H1 (cell line): ENCODE data around the gene COL4A3.

Experiments used
- BACH1 ChIP-seq: IDR thresholded peaks from 2 replicates; pipeline ENCODE4 v1.6.1; 2012; ENCODE audit warnings: low read length, improper control_type of control experiment
- EP300 ChIP-seq, 2 experiments: IDR thresholded peaks; 1 replicate in 1 of 2; 2 replicates in 1 of 2; pipeline ENCODE4 v1.6.1; 2011 to 2012; ENCODE audit warnings: low read depth in 2 of 2, low read length in 2 of 2, mild to moderate bottlenecking in 2 of 2, borderline replicate concordance in 1 of 2, inconsistent platforms in 1 of 2, moderate library complexity in 1 of 2
- MAFK ChIP-seq: IDR thresholded peaks from 2 replicates; pipeline ENCODE4 v1.6.1; 2012; ENCODE audit warnings: low read depth, mild to moderate bottlenecking, improper control_type of control experiment, low read length
- POLR2A ChIP-seq, 2 experiments: IDR thresholded peaks; 1 replicate in 1 of 2; 2 replicates in 1 of 2; pipeline ENCODE4 v1.6.1; 2011; ENCODE audit warnings: low read depth in 2 of 2, low read length in 2 of 2, mild to moderate bottlenecking in 2 of 2; ENCODE audit errors: control extremely low read depth in 1 of 2
- POLR2AphosphoS5 ChIP-seq: IDR thresholded peaks from 2 replicates; pipeline ENCODE4 v1.6.1; 2011; ENCODE audit warnings: low read depth, low read length
- TCF12 ChIP-seq: IDR thresholded peaks from 2 replicates; pipeline ENCODE4 v1.6.1; 2011; ENCODE audit warnings: low read depth, mild to moderate bottlenecking, low read length
- TF ChIP-seq, protein P1 (sequence below), 3 experiments: IDR thresholded peaks; 1 replicate in 2 of 3; 2 replicates in 1 of 3; pipeline versions ENCODE4 v1.5.1 to v1.6.1; 2011; ENCODE audit warnings: low read length in 3 of 3, mild to moderate bottlenecking in 3 of 3, inconsistent platforms in 2 of 3, low read depth in 1 of 3, moderate library complexity in 1 of 3; ENCODE audit not compliant: insufficient read depth in 1 of 3; ENCODE audit errors: control extremely low read depth in 1 of 3
- TF ChIP-seq, protein P2 (sequence below): IDR thresholded peaks from 2 replicates; pipeline ENCODE4 v1.6.1; 2011; ENCODE audit warnings: low read depth, mild to moderate bottlenecking, low read length; ENCODE audit not compliant: insufficient read depth

- TF ChIP-seq, protein P1, sequence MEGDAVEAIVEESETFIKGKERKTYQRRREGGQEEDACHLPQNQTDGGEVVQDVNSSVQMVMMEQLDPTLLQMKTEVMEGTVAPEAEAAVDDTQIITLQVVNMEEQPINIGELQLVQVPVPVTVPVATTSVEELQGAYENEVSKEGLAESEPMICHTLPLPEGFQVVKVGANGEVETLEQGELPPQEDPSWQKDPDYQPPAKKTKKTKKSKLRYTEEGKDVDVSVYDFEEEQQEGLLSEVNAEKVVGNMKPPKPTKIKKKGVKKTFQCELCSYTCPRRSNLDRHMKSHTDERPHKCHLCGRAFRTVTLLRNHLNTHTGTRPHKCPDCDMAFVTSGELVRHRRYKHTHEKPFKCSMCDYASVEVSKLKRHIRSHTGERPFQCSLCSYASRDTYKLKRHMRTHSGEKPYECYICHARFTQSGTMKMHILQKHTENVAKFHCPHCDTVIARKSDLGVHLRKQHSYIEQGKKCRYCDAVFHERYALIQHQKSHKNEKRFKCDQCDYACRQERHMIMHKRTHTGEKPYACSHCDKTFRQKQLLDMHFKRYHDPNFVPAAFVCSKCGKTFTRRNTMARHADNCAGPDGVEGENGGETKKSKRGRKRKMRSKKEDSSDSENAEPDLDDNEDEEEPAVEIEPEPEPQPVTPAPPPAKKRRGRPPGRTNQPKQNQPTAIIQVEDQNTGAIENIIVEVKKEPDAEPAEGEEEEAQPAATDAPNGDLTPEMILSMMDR (IDR thresholded peaks at IDR 0.05; ENCODE audit: control extremely low read depth in 1 of 3, insufficient read depth in 1 of 3, low read depth in 1 of 3, low read length in 3 of 3): no peak
- TF ChIP-seq TCF12 (no peak), EP300 (IDR thresholded peaks at IDR 0.05; ENCODE audit: borderline replicate concordance in 1 of 2, low read depth in 2 of 2, low read length in 2 of 2) (no peak), POLR2A (IDR thresholded peaks at IDR 0.05; ENCODE audit: control extremely low read depth in 1 of 2, low read depth in 2 of 2, low read length in 2 of 2) (no peak), BACH1 (no peak), MAFK (no peak), POLR2AphosphoS5 (no peak)
- TF ChIP-seq, protein P2, sequence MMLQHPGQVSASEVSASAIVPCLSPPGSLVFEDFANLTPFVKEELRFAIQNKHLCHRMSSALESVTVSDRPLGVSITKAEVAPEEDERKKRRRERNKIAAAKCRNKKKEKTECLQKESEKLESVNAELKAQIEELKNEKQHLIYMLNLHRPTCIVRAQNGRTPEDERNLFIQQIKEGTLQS: no peak
Observed at GRCh38 chr2:227198866-227199265, 34.4 kb downstream of the COL4A3 start.
